HG03521 (cell line): ENCODE measurements around the gene BRF1.
"Not testable (repeated sequence)": the region's sequence is repeated elsewhere in the genome, so short reads cannot be mapped to it uniquely, and the experiment has no call there.

Experiments used
- ATAC-seq: cut with Tn5 transposase; IDR thresholded peaks from one replicate; pipeline ENCODE4 v1.9.1; 2021; ENCODE audit warnings: mild to moderate bottlenecking, moderate library complexity; ENCODE audit not compliant: unreplicated experiment

Gene BRF1

GRCh38 chr14:105315941-105316576 lies 15.3 kb upstream of the BRF1 start:
- ATAC-seq = no peak

DNA sequence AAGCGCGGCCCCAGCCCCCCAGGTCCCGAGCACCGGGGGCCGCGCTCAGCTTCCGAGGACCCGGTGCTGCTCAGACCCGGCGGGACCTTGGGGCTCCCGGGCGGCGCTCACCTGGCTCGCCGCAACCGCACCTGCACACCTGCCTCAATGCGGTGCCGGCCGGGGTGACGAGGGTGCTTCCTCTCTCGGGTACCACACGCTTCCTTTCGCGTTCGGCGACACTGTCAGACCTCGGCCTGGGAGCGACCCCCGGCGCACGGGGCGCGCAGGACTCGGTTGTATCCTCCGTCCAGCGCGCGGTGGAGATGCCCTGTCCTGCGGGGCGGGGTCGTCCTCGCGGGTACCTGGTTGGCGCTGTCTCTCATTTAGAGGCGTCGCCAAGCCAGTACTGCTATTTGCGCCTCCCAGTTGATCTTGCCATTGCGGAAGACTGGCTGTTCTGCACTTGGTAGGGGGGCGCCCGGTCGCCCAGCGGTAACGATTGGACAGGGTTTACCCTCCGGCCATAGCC lies 14.5 kb upstream of the BRF1 start:
- ATAC-seq = peak; percentile 5

GRCh38 chr14:105314287-105315200 lies 13.7 kb upstream of the BRF1 start, which contains the start of gene PACS2:
Gene PACS2 (plus strand): TSS chr14:105314748. CDS start chr14:105314919, 171 bp downstream.
- peak; percentile 82 for ATAC-seq

- peak; percentile 6 for ATAC-seq
Observed at GRCh38 chr14:105313381-105314286, 12.8 kb upstream of the BRF1 start.

GRCh38 chr14:105312973-105313372 lies 12.2 kb upstream of the BRF1 start:
- no peak for ATAC-seq

DNA sequence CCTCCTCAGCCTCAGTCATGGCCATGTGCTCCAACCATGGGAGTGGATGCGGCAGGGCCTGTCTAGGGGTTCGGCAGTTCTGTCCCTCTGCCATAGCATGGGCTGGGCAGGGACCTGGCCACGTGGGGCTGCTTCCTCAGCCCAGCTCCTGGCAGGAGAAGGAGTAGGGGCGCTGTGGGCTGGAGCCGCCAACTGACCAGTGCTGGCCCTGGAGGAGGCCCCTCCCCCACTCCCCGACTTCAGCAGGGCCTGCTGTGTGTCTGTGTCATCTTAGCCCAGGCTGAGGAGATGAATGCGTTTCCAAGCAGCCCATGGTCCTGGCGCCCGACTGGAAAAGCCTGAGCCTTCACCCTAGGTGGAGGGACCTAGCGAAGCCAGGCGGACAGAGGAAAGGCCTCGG lies 11.0 kb upstream of the BRF1 start:
- ATAC-seq = no peak

GRCh38 chr14:105309371-105309770 lies 8.6 kb upstream of the BRF1 start:
- ATAC-seq = no peak

GRCh38 chr14:105307052-105307727 lies 6.4 kb upstream of the BRF1 start:
- ATAC-seq = no peak

DNA sequence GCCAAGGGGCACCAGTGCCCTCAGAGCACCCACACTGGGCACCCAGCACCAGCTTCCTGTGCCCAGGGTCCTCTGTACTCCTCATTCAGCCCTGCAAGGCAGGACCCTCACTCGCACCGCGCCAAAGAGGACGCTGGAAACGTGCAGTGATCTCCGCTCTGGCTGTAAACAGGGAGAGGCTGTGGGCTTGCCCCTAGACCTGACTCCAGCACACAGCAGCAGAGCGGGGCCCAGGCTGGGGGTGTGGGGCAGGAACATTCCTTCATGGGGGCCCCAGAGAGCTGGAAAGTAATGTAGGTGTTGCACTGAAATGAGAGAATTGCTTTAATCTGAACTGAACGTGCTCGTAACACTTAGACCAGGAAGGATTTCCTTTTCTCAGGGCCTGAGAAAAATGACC lies 5.0 kb upstream of the BRF1 start:
- no peak for ATAC-seq

GRCh38 chr14:105305345-105305744 lies 4.5 kb upstream of the BRF1 start:
- no peak for ATAC-seq

DNA sequence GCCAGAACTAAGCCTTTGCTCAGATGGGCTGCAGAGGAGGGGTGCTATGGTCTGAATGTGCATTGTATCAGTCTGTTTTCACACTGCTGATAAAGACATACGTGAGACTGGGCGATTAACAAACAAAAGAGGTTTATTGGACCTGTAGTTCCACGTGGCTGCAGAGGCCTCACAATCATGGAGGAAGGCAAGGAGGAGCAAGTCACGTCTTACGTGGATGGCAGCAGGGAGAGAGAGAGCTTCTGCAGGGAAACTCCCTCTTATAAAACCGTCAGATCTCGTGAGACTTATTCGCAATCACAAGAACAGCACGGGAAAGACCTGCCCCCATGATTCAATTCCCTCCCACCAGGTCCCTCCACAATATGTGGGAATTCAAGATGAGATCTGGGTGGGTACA lies 3.8 kb upstream of the BRF1 start:
- no peak for ATAC-seq

GRCh38 chr14:105303949-105304348 lies 3.1 kb upstream of the BRF1 start:
- ATAC-seq = no peak

- ATAC-seq = not testable (repeated sequence)
Observed at GRCh38 chr14:105301915-105302249, 1.1 kb upstream of the BRF1 start.

DNA sequence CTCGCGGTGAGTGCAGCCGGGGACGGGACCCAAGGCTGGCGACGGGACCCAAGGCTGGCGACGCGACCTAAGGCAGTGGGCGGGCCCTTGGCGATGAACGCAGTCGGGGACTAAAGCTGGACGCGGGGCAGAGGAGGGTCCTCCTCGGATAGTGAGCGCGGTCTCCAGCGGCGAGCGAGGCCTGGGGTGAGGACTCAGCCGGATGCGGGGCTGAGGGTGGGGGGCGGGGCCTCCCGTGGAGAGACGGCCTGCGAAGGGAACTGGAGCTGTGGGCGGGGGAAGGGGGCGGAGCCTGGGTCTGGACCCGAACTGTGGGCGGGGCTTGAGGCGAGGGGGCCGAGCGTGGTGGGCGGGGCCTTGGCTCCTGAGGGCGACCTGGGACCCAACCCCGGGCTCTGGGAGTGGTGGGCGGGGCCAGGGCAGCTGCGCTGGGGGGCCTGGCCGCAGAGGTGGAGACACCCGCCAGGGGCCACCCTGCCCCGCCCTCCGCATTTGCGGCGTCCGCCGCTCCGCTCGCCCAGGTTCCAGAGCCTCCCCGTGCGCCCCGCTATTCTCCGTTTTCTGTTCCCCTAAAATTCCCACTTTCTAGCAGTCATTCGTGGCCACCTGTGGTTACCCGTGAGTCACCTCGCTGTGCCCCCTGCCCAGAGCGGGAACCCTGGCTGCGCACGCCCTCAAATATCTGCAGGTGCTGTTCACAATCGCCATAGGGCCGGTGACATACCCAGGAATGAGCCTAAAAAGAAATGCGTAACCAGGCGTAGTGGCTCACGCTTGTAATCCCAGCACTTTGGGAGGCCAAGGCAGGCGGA lies 508 bp upstream of the BRF1 start:
- ATAC-seq = peak; percentile 58

GRCh38 chr14:105299654-105300541 lies 903 bp downstream of the BRF1 start:
- ATAC-seq = peak; percentile 13

DNA sequence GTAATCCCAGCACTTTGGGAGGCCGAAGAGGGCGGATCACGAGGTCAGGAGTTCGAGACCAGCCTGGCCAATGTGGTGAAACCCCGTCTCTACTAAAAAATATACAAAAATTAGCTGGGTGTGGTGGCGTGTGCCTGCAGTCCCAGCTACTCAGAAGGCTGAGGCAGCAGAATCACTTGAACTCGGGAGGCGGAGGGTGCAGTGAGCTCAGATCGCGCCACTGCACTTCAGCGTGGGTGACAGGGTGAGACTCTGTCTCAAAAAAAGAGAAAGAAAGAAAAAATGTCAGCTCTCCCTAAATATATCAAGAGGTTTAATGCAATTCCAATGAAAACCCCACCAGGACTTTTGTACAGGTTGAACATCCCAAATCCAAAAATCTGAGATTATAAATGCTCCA lies 3.5 kb downstream of the BRF1 start:
- not testable (repeated sequence) for ATAC-seq

DNA sequence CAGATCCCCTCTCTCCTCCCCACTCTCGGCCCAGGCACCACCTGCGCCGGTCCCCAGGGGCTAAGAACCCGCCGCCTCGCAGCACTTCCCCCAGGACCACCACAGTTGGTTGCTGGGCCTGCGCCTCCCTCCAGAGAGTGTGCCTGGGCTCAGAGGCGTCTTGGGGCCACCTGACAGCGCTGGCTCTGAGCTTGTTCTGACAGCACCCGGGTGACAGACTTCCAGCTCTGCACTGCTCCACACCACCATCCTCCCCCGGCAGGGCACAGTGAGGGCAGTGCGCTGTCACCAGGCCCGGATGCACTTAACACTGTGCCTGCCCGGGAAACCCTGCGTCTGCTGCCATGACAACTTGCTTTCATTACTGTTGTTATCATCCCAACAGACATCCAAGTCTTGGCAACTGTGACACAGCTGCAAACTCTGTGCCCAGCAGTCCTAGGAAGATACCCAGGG lies 6.6 kb downstream of the BRF1 start:
- ATAC-seq = no peak
